ENCODE data around the gene ARID1B.

The ARID1B gene

GRCh38 chr6:157123234-157123633 is 346.1 kb downstream of the ARID1B start:
- no peak for TF ChIP-seq TAF1 (IDR thresholded peaks at IDR 0.05; ENCODE audit: borderline replicate concordance, insufficient read depth, low read length)
- no peak for TF ChIP-seq SIN3A (IDR thresholded peaks at IDR 0.05; ENCODE audit: borderline replicate concordance, insufficient read depth, low read length)
- TF ChIP-seq REST (IDR thresholded peaks at IDR 0.05; ENCODE audit: insufficient read depth in 1 of 2, low read depth in 2 of 2, low read length in 2 of 2): no peak
- no peak for TF ChIP-seq POLR2AphosphoS5 (IDR thresholded peaks at IDR 0.05; ENCODE audit: low read depth, low read length)
- no peak for TF ChIP-seq FOXP2 (optimal IDR thresholded peaks at IDR 0.05; ENCODE audit: borderline replicate concordance, extremely low read depth, extremely low read length, insufficient read depth)

- no peak for TF ChIP-seq POLR2AphosphoS5 (IDR thresholded peaks at IDR 0.05; ENCODE audit: low read depth, low read length)
- no peak for TF ChIP-seq TAF1 (IDR thresholded peaks at IDR 0.05; ENCODE audit: borderline replicate concordance, insufficient read depth, low read length)
- TF ChIP-seq FOXP2 (optimal IDR thresholded peaks at IDR 0.05; ENCODE audit: borderline replicate concordance, extremely low read depth, extremely low read length, insufficient read depth): no peak
- TF ChIP-seq REST (IDR thresholded peaks at IDR 0.05; ENCODE audit: insufficient read depth in 1 of 2, low read depth in 2 of 2, low read length in 2 of 2): no peak
- no peak for TF ChIP-seq SIN3A (IDR thresholded peaks at IDR 0.05; ENCODE audit: borderline replicate concordance, insufficient read depth, low read length)
Observed at GRCh38 chr6:157124485-157125254, 347.5 kb downstream of the ARID1B start.

GRCh38 chr6:157125531-157125930 is 348.4 kb downstream of the ARID1B start:
- no peak for TF ChIP-seq REST (IDR thresholded peaks at IDR 0.05; ENCODE audit: insufficient read depth in 1 of 2, low read depth in 2 of 2, low read length in 2 of 2)
- TF ChIP-seq FOXP2 (optimal IDR thresholded peaks at IDR 0.05; ENCODE audit: borderline replicate concordance, extremely low read depth, extremely low read length, insufficient read depth): no peak
- no peak for TF ChIP-seq SIN3A (IDR thresholded peaks at IDR 0.05; ENCODE audit: borderline replicate concordance, insufficient read depth, low read length)
- no peak for TF ChIP-seq TAF1 (IDR thresholded peaks at IDR 0.05; ENCODE audit: borderline replicate concordance, insufficient read depth, low read length)
- TF ChIP-seq POLR2AphosphoS5 (IDR thresholded peaks at IDR 0.05; ENCODE audit: low read depth, low read length): no peak

- TF ChIP-seq SIN3A (IDR thresholded peaks at IDR 0.05; ENCODE audit: borderline replicate concordance, insufficient read depth, low read length) (no peak), FOXP2 (optimal IDR thresholded peaks at IDR 0.05; ENCODE audit: borderline replicate concordance, extremely low read depth, extremely low read length, insufficient read depth) (no peak), POLR2AphosphoS5 (IDR thresholded peaks at IDR 0.05; ENCODE audit: low read depth, low read length) (no peak), TAF1 (IDR thresholded peaks at IDR 0.05; ENCODE audit: borderline replicate concordance, insufficient read depth, low read length) (no peak), REST (IDR thresholded peaks at IDR 0.05; ENCODE audit: insufficient read depth in 1 of 2, low read depth in 2 of 2, low read length in 2 of 2) (no peak)
Observed at GRCh38 chr6:157126183-157127098, 349.3 kb downstream of the ARID1B start.
